K562 (cell line): ENCODE data around the gene PCDH8. TPM values are rescaled to one million over a fixed set of nuclear protein-coding genes. Genes with fewer than 3 reads are reported as not detected.

Experiments
- ATAC-seq: fragments of 200-7000 bp; cut with Tn5 transposase; 3 replicates; pipeline ENCODE4 v1.9.1; 2020; ENCODE audit warnings: moderate library complexity
- BruUV-seq: library from RNA; stranded (reverse); fragments of 400-500 nt; replicated peaks from 2 replicates; lab custom pipeline; 2021; lab: Mats Ljungman, UMichigan
- CTCF ChIA-PET: fragments of 300-600 bp; formaldehyde crosslinking; extraction: SDS; loops from one replicate; lab custom pipeline; 2021; ENCODE audit warnings: low intra/inter-chr PET ratio; lab: Yijun Ruan, JAX
- POLR2A ChIA-PET: fragments of 300-600, 350-650 bp; sonication (Branson Sonifier 250); formaldehyde crosslinking; extraction: SDS; loops from one replicate; lab custom pipeline; 2021; ENCODE audit warnings: antibody characterized with exemption, inconsistent platforms; lab: Yijun Ruan, JAX
- DNase-seq, 4 experiments: peaks; one replicate each; pipeline versions ENCODE4 v3.0.0 to v3.0.0-alpha.2; 2011 to 2018; ENCODE audit warnings: low spot score in 3 of 4, mixed read lengths in 3 of 4; ENCODE audit errors: extremely low read depth in 1 of 4
- FAIRE-seq: peaks from 2 replicates; lab custom pipeline; 2011; peaks lifted over from hg19 to GRCh38; lab: Jason Lieb, UNC
- H2AFZ ChIP-seq: 2 replicates; pipeline ENCODE4 v1.6.0; 2011; ENCODE audit warnings: low read depth, low read length, control low read depth, inconsistent platforms
- H3K27ac ChIP-seq: fragments of 200-600 bp; 3 replicates; pipeline ENCODE4 v1.8.0; 2011; ENCODE audit warnings: low read depth, mild to moderate bottlenecking, control low read depth, inconsistent platforms, low read length, moderate library complexity, mixed read lengths; ENCODE audit errors: extremely low read depth
- H3K27me3 ChIP-seq, 2 experiments: fragments of 300-600 bp in 1 of 2; 2 replicates in 1 of 2; 3 replicates in 1 of 2; pipeline versions ENCODE4 v1.6.0 to v1.8.0; 2011; ENCODE audit warnings: inconsistent platforms in 2 of 2, low read length in 2 of 2, mild to moderate bottlenecking in 1 of 2, mixed read lengths in 1 of 2, moderate library complexity in 1 of 2; ENCODE audit not compliant: control insufficient read depth in 2 of 2, insufficient read depth in 2 of 2
- H3K36me3 ChIP-seq: fragments of 300-600 bp; 3 replicates; pipeline ENCODE4 v1.8.0; 2011; ENCODE audit warnings: mild to moderate bottlenecking, low read length, inconsistent platforms; ENCODE audit not compliant: control insufficient read depth, insufficient read depth
- H3K4me1 ChIP-seq, 2 experiments: fragments of 200-600 bp in 1 of 2; replicated peaks in 1 of 2; 2 replicates in 1 of 2; 3 replicates in 1 of 2; pipeline versions ENCODE4 v1.5.1 to v1.8.0; 2011; ENCODE audit warnings: inconsistent platforms in 2 of 2, low read length in 2 of 2, mild to moderate bottlenecking in 1 of 2, mixed read lengths in 1 of 2, moderate library complexity in 1 of 2; ENCODE audit not compliant: control insufficient read depth in 2 of 2, insufficient read depth in 2 of 2
- H3K4me2 ChIP-seq: 2 replicates; pipeline ENCODE4 v1.6.1; 2011; ENCODE audit warnings: low read length, control low read depth, inconsistent platforms, mixed read lengths; ENCODE audit not compliant: insufficient read depth
- H3K4me3 ChIP-seq: fragments of 200-600 bp; sonication (generic), shearing (Covaris generic); 2 replicates; pipeline ENCODE4 v1.5.1; 2016; ENCODE audit warnings: control low read depth, inconsistent platforms
- H3K79me2 ChIP-seq: fragments of 200-600 bp; 3 replicates; pipeline ENCODE4 v1.8.0; 2011; ENCODE audit warnings: low read length, inconsistent platforms; ENCODE audit not compliant: control insufficient read depth, insufficient read depth
- H3K9ac ChIP-seq, 2 experiments: 2 replicates each; pipeline versions ENCODE4 v1.6.0 to v1.6.1; 2011; ENCODE audit warnings: low read depth in 2 of 2, low read length in 2 of 2, control low read depth in 1 of 2, inconsistent platforms in 1 of 2, mild to moderate bottlenecking in 1 of 2, mixed read lengths in 1 of 2; ENCODE audit not compliant: insufficient read depth in 1 of 2
- H3K9me1 ChIP-seq: one replicate; pipeline ENCODE4 v1.6.0; 2011; ENCODE audit warnings: inconsistent platforms, mild to moderate bottlenecking, low read length, moderate library complexity; ENCODE audit not compliant: control insufficient read depth, insufficient read depth
- H3K9me3 ChIP-seq: replicated peaks from 2 replicates; pipeline ENCODE4 v1.5.1; 2011; ENCODE audit warnings: low read depth, low read length, inconsistent platforms; ENCODE audit not compliant: control insufficient read depth, insufficient read depth
- H4K20me1 ChIP-seq: replicated peaks from 2 replicates; pipeline ENCODE4 v1.6.1; 2011; ENCODE audit warnings: low read length, inconsistent platforms, mixed read lengths; ENCODE audit not compliant: control insufficient read depth, insufficient read depth
- ARHGAP35 ChIP-seq: fragments of 450-650 bp; IDR thresholded peaks from 2 replicates; pipeline ENCODE4 v1.6.1; 2018; ENCODE audit not compliant: partially characterized antibody
- ATF7 ChIP-seq: fragments of 450-650 bp; IDR thresholded peaks from 2 replicates; pipeline ENCODE4 v1.7.1; 2014; ENCODE audit warnings: mild to moderate bottlenecking, moderate library complexity
- CSDE1 ChIP-seq, 2 experiments: fragments of 450-650 bp; IDR thresholded peaks; 2 replicates each; pipeline ENCODE4 v1.6.1; 2016; ENCODE audit warnings: mild to moderate bottlenecking in 1 of 2
- EWSR1 ChIP-seq: fragments of 450-650 bp; IDR thresholded peaks from 2 replicates; pipeline ENCODE4 v1.6.1; 2018; ENCODE audit warnings: borderline replicate concordance, mild to moderate bottlenecking, low read depth, moderate library complexity; ENCODE audit not compliant: partially characterized antibody
- ILF3 ChIP-seq: fragments of 450-650 bp; IDR thresholded peaks from 2 replicates; pipeline ENCODE4 v1.6.1; 2018; ENCODE audit warnings: antibody characterized with exemption, mild to moderate bottlenecking, moderate library complexity, borderline replicate concordance
- IRF9 ChIP-seq: fragments of 450-650 bp; IDR thresholded peaks from 2 replicates; pipeline ENCODE4 v1.6.1; 2016; ENCODE audit warnings: missing biosample characterization, missing genetic modification characterization
- KAT7 ChIP-seq: sonication (generic); formaldehyde crosslinking; IDR thresholded peaks from 2 replicates; pipeline ENCODE4 v1.8.0; 2022; ENCODE audit warnings: missing genetic modification reagents, mild to moderate bottlenecking, borderline replicate concordance
- MCM2 ChIP-seq: fragments of 450-650 bp; IDR thresholded peaks from 2 replicates; pipeline ENCODE4 v1.6.1; 2017; ENCODE audit warnings: low read depth, mild to moderate bottlenecking
- NCOA1 ChIP-seq: fragments of 450-650 bp; IDR thresholded peaks from 2 replicates; pipeline ENCODE4 v1.6.1; 2016; ENCODE audit warnings: low read depth
- PHB2 ChIP-seq: fragments of 450-650 bp; IDR thresholded peaks from 2 replicates; pipeline ENCODE4 v1.6.1; 2017; ENCODE audit warnings: low read depth
- PTTG1 ChIP-seq: fragments of 450-650 bp; IDR thresholded peaks from 2 replicates; pipeline ENCODE4 v1.6.1; 2016; ENCODE audit warnings: low read depth, mild to moderate bottlenecking, missing genetic modification characterization, missing compliant biosample characterization
- RBM15 ChIP-seq: fragments of 200-400 bp; formaldehyde crosslinking; IDR thresholded peaks from 2 replicates; pipeline ENCODE4 v1.6.1; 2018; ENCODE audit warnings: mild to moderate bottlenecking, low read length, moderate library complexity; ENCODE audit not compliant: insufficient read depth
- SPI1 ChIP-seq: IDR thresholded peaks from 2 replicates; pipeline ENCODE4 v1.6.1; 2011; ENCODE audit warnings: low read depth, low read length, control low read depth, borderline replicate concordance
- TCF7 ChIP-seq: sonication (generic); IDR thresholded peaks from 2 replicates; pipeline ENCODE4 v1.6.1; 2016; ENCODE audit warnings: antibody characterized with exemption, borderline replicate concordance
- ZBED1 ChIP-seq: IDR thresholded peaks from 2 replicates; pipeline ENCODE4 v1.6.1; 2014
- ZKSCAN8 ChIP-seq: fragments of 200-800 bp; sonication (Bioruptor generic); IDR thresholded peaks from 2 replicates; pipeline ENCODE4 v1.6.1; 2016; ENCODE audit warnings: missing genetic modification characterization, missing compliant biosample characterization
- ZNF780A ChIP-seq: fragments of 250-450 bp; sonication (Bioruptor Pico); IDR thresholded peaks from 2 replicates; pipeline ENCODE4 v1.5.0; 2021; ENCODE audit warnings: mild to moderate bottlenecking
- WGBS: fragments of 100-300 bp; shearing (Covaris generic); methylation state at CpG from one replicate; pipeline ENCODE4 v1.1.6; 2016; ENCODE audit warnings: low coverage, mixed read lengths; ENCODE audit not compliant: insufficient coverage; ENCODE audit errors: missing lambda C conversion rate; 5-methylcytosine and 5-hydroxymethylcytosine counted together
- in situ Hi-C: fragments of 300-500 bp; cut with MboI; formaldehyde crosslinking; loops from 4 replicates; pipeline ENCODE4 v1.15.0; 2018; ENCODE audit warnings: inconsistent platforms, mixed read lengths
- intact Hi-C: fragments of 100-400 bp; cut with micrococcal nuclease; formaldehyde crosslinking; loops from 2 replicates; pipeline ENCODE4 v1.14.2; 2022
- polyA plus RNA-seq, 8 experiments: library from polyadenylated mRNA; depleted of rRNA in 4 of 8; stranded (reverse) in 5 of 8; unstranded in 3 of 8; fragments of >200 nt; fragmentation: Nextera tagmentation in 2 of 8; fragmentation: Illumina TruSeq in 1 of 8; extraction: Ambion mirVana in 2 of 8; extraction: Trizol in 1 of 8; gene quantifications; 2 replicates each; pipeline versions ENCODE4 v1.2.1 to v1.2.3, GENCODE V29; 2011 to 2014; ENCODE audit warnings: inconsistent platforms in 1 of 8, missing spikeins in 1 of 8
- total RNA-seq, 7 experiments: library from RNA; depleted of rRNA in 6 of 7; stranded (reverse); fragments of >200 nt in 6 of 7; fragmentation: Illumina TruSeq in 2 of 7; extraction: Trizol in 2 of 7; gene quantifications; 2 replicates each; pipeline versions ENCODE4 v1.2.1 to v1.2.3, GENCODE V29; 2011 to 2021; ENCODE audit warnings: low replicate concordance in 1 of 7

The PCDH8 gene
- total and polyA plus RNA-seq, 9 of the 15 experiments (the other 6 are each of a cell fraction or from before 2014, with no cell fraction given) = not detected

- H3K27ac ChIP-seq = no peak overlapping the region
- no peak overlapping the region for H3K4me3 ChIP-seq
- no peak for TF ChIP-seq RBM15
- no peak for TF ChIP-seq ILF3
- TF ChIP-seq MCM2 = no peak
- no peak for TF ChIP-seq PHB2
- no peak for TF ChIP-seq CSDE1 (IDR thresholded peaks at IDR 0.05)
- TF ChIP-seq EWSR1 = no peak
- no peak for TF ChIP-seq KAT7 (CRISPR knock-in tag)
- H4K20me1 ChIP-seq = no peaks in the 10 kb centered on the region
- ChIA-PET POLR2A (no interaction called here), CTCF (no interaction called here)
- no peaks in the 10 kb centered on the region for H3K9me1 ChIP-seq
- no peaks in the 10 kb centered on the region for H3K79me2 ChIP-seq
- in situ Hi-C loops = no loop called here
- peaks cover 0 to 3% of the 10 kb centered on the region in 2 experiments; a peak in 1 of 5 replicates for H3K27me3 ChIP-seq
- no TSS peak for BruUV-seq
- H3K36me3 ChIP-seq = no peaks in the 10 kb centered on the region
- no peak for DNase-seq
- H3K9me3 ChIP-seq = no peaks in the 10 kb centered on the region
- 13% methylated on average over 1 of the region's 2 CpGs for WGBS
- no peak for ATAC-seq
- intact Hi-C loops = no loop called here
- H2AFZ ChIP-seq = no peak overlapping the region
- H3K9ac ChIP-seq = no peak overlapping the region
- no peak overlapping the region for H3K4me2 ChIP-seq
- no peak for FAIRE-seq
- peaks cover 0 to 5% of the 10 kb centered on the region in 2 experiments; a peak in 1 of 5 replicates for H3K4me1 ChIP-seq
These were observed 17.5 kb downstream of the PCDH8 start for GRCh38 chr13:52830946-52831345.

GRCh38 chr13:52827839-52828238 is 20.6 kb downstream of the PCDH8 start:
- intact Hi-C loops = no loop called here
- H3K9me1 ChIP-seq = no peaks in the 10 kb centered on the region
- peaks cover 0 to 5% of the 10 kb centered on the region in 2 experiments; a peak in 1 of 5 replicates for H3K4me1 ChIP-seq
- POLR2A ChIA-PET = no interaction called here
- no peak overlapping the region for H3K4me2 ChIP-seq
- no peak overlapping the region for H2AFZ ChIP-seq
- peaks cover 0 to 3% of the 10 kb centered on the region in 2 experiments; a peak in 1 of 5 replicates for H3K27me3 ChIP-seq
- H3K9me3 ChIP-seq = no peaks in the 10 kb centered on the region
- H3K27ac ChIP-seq = no peak overlapping the region
- no peaks in the 10 kb centered on the region for H4K20me1 ChIP-seq
- no peak overlapping the region for H3K9ac ChIP-seq
- no TSS peak for BruUV-seq
- no peak for ATAC-seq
- no peaks in the 10 kb centered on the region for H3K36me3 ChIP-seq
- in situ Hi-C loops = no loop called here
- no peak overlapping the region for H3K4me3 ChIP-seq
- no peaks in the 10 kb centered on the region for H3K79me2 ChIP-seq
- no peak for DNase-seq
- CTCF ChIA-PET = no interaction called here
- no peak for FAIRE-seq
- WGBS = 3% methylated on average over 5 of the region's 7 CpGs
- TF ChIP-seq ZNF780A (CRISPR knock-in tag) (no peak), NCOA1 (no peak), SPI1 (no peak), TCF7 (no peak), ZBED1 (no peak), IRF9 (tag) (no peak), PTTG1 (tag) (no peak), ATF7 (no peak), ZKSCAN8 (CRISPR knock-in tag) (no peak), ARHGAP35 (no peak)
